ENCODE results near the gene PTGFRN.
"Not testable (repeated sequence)": the region's sequence is repeated elsewhere in the genome, so short reads cannot be mapped to it uniquely, and the experiment has no call there.

- TF ChIP-seq CTCF (IDR thresholded peaks at IDR 0.05; ENCODE audit: insufficient read depth, low read length, poor library complexity, severe bottlenecking); EZH2phosphoT487 (conservative IDR thresholded peaks at IDR 0.05; ENCODE audit: low read length): not testable (repeated sequence)
These were observed 49.5 kb upstream of the PTGFRN start for GRCh38 chr1:116860167-116860566.
